Stimulated activated naive B cell treated with anti-CD40 and anti-IgM and Interleukin-4, amounts not matched to agents 10 μg/mL and 1 μg/mL and 100 μg/mL, for 72 hours (primary cell): ENCODE results near the gene ENTHD1.

Experiments used
- ATAC-seq, 2 donors: fragments of 150-1000 bp; cut with Tn5 transposase; replicated peaks; 2 replicates each; pipeline ENCODE4 v1.10.0; 2021; ENCODE audit warnings: moderate library complexity in 1 of 2
- DNase-seq: peaks from one replicate; pipeline ENCODE4 v3.0.0; 2021
- H3K27ac Mint-ChIP-seq: one replicate; pipeline ENCODE4 v1.8.0; 2022; ENCODE audit warnings: mild to moderate bottlenecking, mixed read lengths
- H3K27me3 Mint-ChIP-seq, 2 donors: one replicate each; pipeline ENCODE4 v1.8.0; 2022; ENCODE audit warnings: mixed read lengths in 2 of 2
- H3K36me3 Mint-ChIP-seq, 2 donors: one replicate each; pipeline ENCODE4 v1.8.0; 2022; ENCODE audit warnings: mixed read lengths in 2 of 2, mild to moderate bottlenecking in 1 of 2
- H3K4me1 Mint-ChIP-seq, 2 donors: one replicate each; pipeline ENCODE4 v1.8.0; 2022; ENCODE audit warnings: mixed read lengths in 2 of 2, mild to moderate bottlenecking in 1 of 2
- H3K4me3 Mint-ChIP-seq, 2 donors: one replicate each; pipeline ENCODE4 v1.8.0; 2022; ENCODE audit warnings: mild to moderate bottlenecking in 2 of 2, mixed read lengths in 2 of 2, moderate library complexity in 1 of 2
- H3K9me3 Mint-ChIP-seq, 2 donors: one replicate each; pipeline ENCODE4 v1.8.0; 2022; ENCODE audit warnings: mixed read lengths in 2 of 2, mild to moderate bottlenecking in 1 of 2

ENTHD1 gene

GRCh38 chr22:39789788-39790187, 103.8 kb downstream of the ENTHD1 start:
- ATAC-seq = no peak
- DNase-seq = no peak
- Mint-ChIP-seq H3K9me3 (peaks cover 0 to 5% of the 10 kb centered on the region in 2 donors), H3K27ac (no peak overlapping the region), H3K4me1 (no peaks in the 10 kb centered on the region), H3K36me3 (peaks cover 0 to 4% of the 10 kb centered on the region in 2 donors), H3K4me3 (no peak overlapping the region), H3K27me3 (peaks cover 0 to 7% of the 10 kb centered on the region in 2 donors)

GRCh38 chr22:39785232-39785631, 108.3 kb downstream of the ENTHD1 start:
- Mint-ChIP-seq H3K27ac (no peak overlapping the region), H3K9me3 (no peaks in the 10 kb centered on the region), H3K36me3 (no peaks in the 10 kb centered on the region), H3K4me1 (no peaks in the 10 kb centered on the region), H3K27me3 (no peaks in the 10 kb centered on the region), H3K4me3 (no peak overlapping the region)
- ATAC-seq = no peak
- DNase-seq = no peak

GRCh38 chr22:39777716-39778454, 115.7 kb downstream of the ENTHD1 start:
- no peak for ATAC-seq

GRCh38 chr22:39776295-39777009, 117.1 kb downstream of the ENTHD1 start:
- DNase-seq (no peak), ATAC-seq (no peak)
- H3K27me3 Mint-ChIP-seq = peaks cover 0 to 5% of the 10 kb centered on the region in 2 donors
- H3K4me3 Mint-ChIP-seq = no peak overlapping the region
- peaks cover 0 to 2% of the 10 kb centered on the region in 2 donors for H3K9me3 Mint-ChIP-seq
- H3K36me3 Mint-ChIP-seq = peaks cover 2% of the 10 kb centered on the region in 2 donors
- no peak overlapping the region for H3K27ac Mint-ChIP-seq
- H3K4me1 Mint-ChIP-seq = peaks cover 13 to 20% of the 10 kb centered on the region in 2 donors

More at GRCh38 chr22:39777716-39778454, 115.7 kb downstream of the ENTHD1 start:
- Mint-ChIP-seq H3K4me1 (peaks cover 13 to 20% of the 10 kb centered on the region in 2 donors), H3K27me3 (peaks cover 0 to 5% of the 10 kb centered on the region in 2 donors), H3K9me3 (no peaks in the 10 kb centered on the region), H3K4me3 (no peak overlapping the region), H3K27ac (no peak overlapping the region), H3K36me3 (no peaks in the 10 kb centered on the region)
- no peak for DNase-seq

GRCh38 chr22:39773976-39774539, 119.5 kb downstream of the ENTHD1 start:
- Mint-ChIP-seq H3K27me3 (peaks cover 0 to 11% of the 10 kb centered on the region in 2 donors), H3K36me3 (peaks cover 6 to 10% of the 10 kb centered on the region in 2 donors), H3K4me1 (peaks cover 11 to 16% of the 10 kb centered on the region in 2 donors), H3K27ac (no peak overlapping the region), H3K9me3 (peaks cover 0 to 4% of the 10 kb centered on the region in 2 donors), H3K4me3 (peak overlapping the region in 1 of 2 donors; percentile 21)
- DNase-seq (peak; percentile 8), ATAC-seq (peak; percentile 90 to 96)

- Mint-ChIP-seq H3K4me1 (peaks cover 10 to 14% of the 10 kb centered on the region in 2 donors), H3K4me3 (peak overlapping the region in 1 of 2 donors; percentile 21), H3K27me3 (peaks cover 0 to 11% of the 10 kb centered on the region in 2 donors), H3K9me3 (peaks cover 0 to 4% of the 10 kb centered on the region in 2 donors), H3K27ac (no peak overlapping the region), H3K36me3 (peaks cover 6 to 10% of the 10 kb centered on the region in 2 donors)
- ATAC-seq (no peak), DNase-seq (no peak)
Measured at GRCh38 chr22:39773503-39773902, 120.1 kb downstream of the ENTHD1 start.

- Mint-ChIP-seq H3K4me1 (peaks cover 14 to 20% of the 10 kb centered on the region in 2 donors), H3K27me3 (peaks cover 0 to 11% of the 10 kb centered on the region in 2 donors), H3K9me3 (peaks cover 0 to 4% of the 10 kb centered on the region in 2 donors), H3K4me3 (no peak overlapping the region), H3K27ac (no peak overlapping the region), H3K36me3 (peaks cover 6 to 10% of the 10 kb centered on the region in 2 donors)
- ATAC-seq (no peak), DNase-seq (no peak)
Measured at GRCh38 chr22:39771486-39771885, 122.1 kb downstream of the ENTHD1 start.

- Mint-ChIP-seq H3K36me3 (peaks cover 0 to 3% of the 10 kb centered on the region in 2 donors), H3K4me1 (peaks cover 4 to 7% of the 10 kb centered on the region in 2 donors), H3K9me3 (no peaks in the 10 kb centered on the region), H3K4me3 (no peak overlapping the region), H3K27me3 (peaks cover 0 to 6% of the 10 kb centered on the region in 2 donors), H3K27ac (no peak overlapping the region)
- ATAC-seq (no peak), DNase-seq (no peak)
Measured at GRCh38 chr22:39765661-39766060, 127.9 kb downstream of the ENTHD1 start.

GRCh38 chr22:39765046-39765445, 128.5 kb downstream of the ENTHD1 start:
- Mint-ChIP-seq H3K4me1 (peaks cover 4 to 7% of the 10 kb centered on the region in 2 donors), H3K27me3 (peaks cover 0 to 6% of the 10 kb centered on the region in 2 donors), H3K36me3 (peaks cover 0 to 3% of the 10 kb centered on the region in 2 donors), H3K9me3 (no peaks in the 10 kb centered on the region), H3K4me3 (no peak overlapping the region), H3K27ac (no peak overlapping the region)
- ATAC-seq (no peak), DNase-seq (no peak)

GRCh38 chr22:39763276-39763675, 130.3 kb downstream of the ENTHD1 start:
- DNase-seq = no peak
- H3K27ac Mint-ChIP-seq = no peak overlapping the region
- no peaks in the 10 kb centered on the region for H3K9me3 Mint-ChIP-seq
- H3K4me1 Mint-ChIP-seq = peaks cover 4 to 7% of the 10 kb centered on the region in 2 donors
- no peak overlapping the region for H3K4me3 Mint-ChIP-seq
- no peaks in the 10 kb centered on the region for H3K36me3 Mint-ChIP-seq
- ATAC-seq = no peak
- H3K27me3 Mint-ChIP-seq = no peaks in the 10 kb centered on the region

GRCh38 chr22:39750759-39751158, 142.8 kb downstream of the ENTHD1 start:
- no peak for DNase-seq
- Mint-ChIP-seq H3K27me3 (peaks cover 4 to 6% of the 10 kb centered on the region in 2 donors), H3K9me3 (no peaks in the 10 kb centered on the region), H3K4me1 (peaks cover 4 to 13% of the 10 kb centered on the region in 2 donors), H3K36me3 (no peaks in the 10 kb centered on the region), H3K27ac (no peak overlapping the region), H3K4me3 (no peak overlapping the region)
- ATAC-seq = no peak

- ATAC-seq = no peak
- no peak overlapping the region for H3K27ac Mint-ChIP-seq
- H3K9me3 Mint-ChIP-seq = no peaks in the 10 kb centered on the region
- DNase-seq = no peak
- H3K4me3 Mint-ChIP-seq = no peak overlapping the region
- H3K36me3 Mint-ChIP-seq = no peaks in the 10 kb centered on the region
- no peaks in the 10 kb centered on the region for H3K27me3 Mint-ChIP-seq
- peaks cover 14 to 27% of the 10 kb centered on the region in 2 donors for H3K4me1 Mint-ChIP-seq
Measured at GRCh38 chr22:39748877-39749276, 144.7 kb downstream of the ENTHD1 start.

- Mint-ChIP-seq H3K4me1 (peaks cover 15 to 31% of the 10 kb centered on the region in 2 donors), H3K36me3 (no peaks in the 10 kb centered on the region), H3K4me3 (no peak overlapping the region), H3K27me3 (no peaks in the 10 kb centered on the region), H3K9me3 (no peaks in the 10 kb centered on the region), H3K27ac (no peak overlapping the region)
- DNase-seq = no peak
- no peak for ATAC-seq
Measured at GRCh38 chr22:39746600-39747262, 146.8 kb downstream of the ENTHD1 start.

- H3K9me3 Mint-ChIP-seq = peaks cover 0 to 3% of the 10 kb centered on the region in 2 donors
- no peaks in the 10 kb centered on the region for H3K27me3 Mint-ChIP-seq
- no peak for DNase-seq
- ATAC-seq = peak; percentile 63
- H3K36me3 Mint-ChIP-seq = peaks cover 0 to 1% of the 10 kb centered on the region in 2 donors
- no peak overlapping the region for H3K27ac Mint-ChIP-seq
- peaks cover 15 to 31% of the 10 kb centered on the region in 2 donors for H3K4me1 Mint-ChIP-seq
- H3K4me3 Mint-ChIP-seq = no peak overlapping the region
Measured at GRCh38 chr22:39745789-39746188, 147.8 kb downstream of the ENTHD1 start.
